Omental fat pad (tissue), 4 donors: ENCODE data around the gene AGBL1. TPM values are rescaled to one million over a fixed set of nuclear protein-coding genes. Genes with fewer than 3 reads are reported as not detected.

Experiments used
- ATAC-seq: fragments of 150-250 bp; one replicate; pipeline ENCODE4 v1.9.1; 2016; ENCODE audit warnings: mild to moderate bottlenecking, moderate library complexity; ENCODE audit not compliant: low FRiP score
- DNase-seq: peaks from one replicate; pipeline ENCODE4 v3.0.0-alpha.2; 2019; ENCODE audit warnings: low spot score
- total RNA-seq, 4 donors: library from RNA; depleted of rRNA; stranded (reverse); fragments of >200 nt; gene quantifications; one replicate each; pipeline ENCODE4 v1.1.0, GENCODE V29; 2016
- TF ChIP-seq, protein P1 (sequence below), 3 donors: fragments of 450-650 bp; IDR thresholded peaks; one replicate each; pipeline ENCODE4 v1.5.1; 2016 to 2017; ENCODE audit warnings: antibody characterized with exemption in 3 of 3, mild to moderate bottlenecking in 3 of 3, moderate library complexity in 2 of 3

The AGBL1 gene
- total RNA-seq, 4 donors from 2014 or later, result not detected

DNA sequence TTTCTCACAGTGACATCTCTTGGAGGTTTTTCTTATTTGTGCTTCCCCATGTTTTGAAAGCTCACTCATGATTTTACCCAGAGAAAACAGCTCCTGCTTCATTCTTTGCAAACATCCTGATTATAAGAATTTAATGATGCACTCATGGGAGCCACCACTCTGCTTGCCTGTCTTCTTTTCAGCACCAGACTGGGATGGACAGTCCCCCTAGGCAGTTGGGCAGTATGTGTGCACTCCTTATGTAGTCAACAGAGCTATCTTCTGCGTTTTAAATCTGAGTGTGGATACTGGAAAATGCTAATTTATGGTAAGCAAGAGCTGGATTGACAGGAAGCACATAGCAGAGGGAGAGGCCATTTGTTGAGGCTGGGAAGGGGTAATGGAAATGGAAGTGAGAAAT lies 276.1 kb downstream of the AGBL1 start:
- DNase-seq (no peak), ATAC-seq (no peak)
- TF ChIP-seq, protein P1, sequence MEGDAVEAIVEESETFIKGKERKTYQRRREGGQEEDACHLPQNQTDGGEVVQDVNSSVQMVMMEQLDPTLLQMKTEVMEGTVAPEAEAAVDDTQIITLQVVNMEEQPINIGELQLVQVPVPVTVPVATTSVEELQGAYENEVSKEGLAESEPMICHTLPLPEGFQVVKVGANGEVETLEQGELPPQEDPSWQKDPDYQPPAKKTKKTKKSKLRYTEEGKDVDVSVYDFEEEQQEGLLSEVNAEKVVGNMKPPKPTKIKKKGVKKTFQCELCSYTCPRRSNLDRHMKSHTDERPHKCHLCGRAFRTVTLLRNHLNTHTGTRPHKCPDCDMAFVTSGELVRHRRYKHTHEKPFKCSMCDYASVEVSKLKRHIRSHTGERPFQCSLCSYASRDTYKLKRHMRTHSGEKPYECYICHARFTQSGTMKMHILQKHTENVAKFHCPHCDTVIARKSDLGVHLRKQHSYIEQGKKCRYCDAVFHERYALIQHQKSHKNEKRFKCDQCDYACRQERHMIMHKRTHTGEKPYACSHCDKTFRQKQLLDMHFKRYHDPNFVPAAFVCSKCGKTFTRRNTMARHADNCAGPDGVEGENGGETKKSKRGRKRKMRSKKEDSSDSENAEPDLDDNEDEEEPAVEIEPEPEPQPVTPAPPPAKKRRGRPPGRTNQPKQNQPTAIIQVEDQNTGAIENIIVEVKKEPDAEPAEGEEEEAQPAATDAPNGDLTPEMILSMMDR (IDR thresholded peaks at IDR 0.05), result no peak

DNA sequence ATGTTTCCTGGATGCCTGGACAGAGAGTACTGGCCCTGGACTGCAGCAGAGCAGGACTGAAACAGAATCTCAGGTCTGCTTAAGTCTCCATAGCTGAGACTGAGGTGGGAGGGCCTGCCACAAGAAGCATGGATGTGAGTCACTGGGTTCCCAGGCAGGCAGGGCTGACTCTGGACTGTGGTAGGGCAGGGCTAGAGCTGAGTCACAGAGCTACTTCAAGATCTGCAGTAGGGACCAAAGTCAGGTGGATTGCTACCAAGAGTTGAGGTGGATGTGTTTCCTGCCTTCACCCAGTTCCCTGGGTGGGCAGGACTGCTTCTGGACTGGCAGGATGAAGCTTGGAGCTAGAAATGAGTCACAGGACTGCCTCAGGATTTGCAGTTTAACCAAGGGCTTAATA lies 282.9 kb downstream of the AGBL1 start:
- DNase-seq, result no peak
- TF ChIP-seq, protein P1 (IDR thresholded peaks at IDR 0.05), result no peak
- ATAC-seq, result no peak

DNA sequence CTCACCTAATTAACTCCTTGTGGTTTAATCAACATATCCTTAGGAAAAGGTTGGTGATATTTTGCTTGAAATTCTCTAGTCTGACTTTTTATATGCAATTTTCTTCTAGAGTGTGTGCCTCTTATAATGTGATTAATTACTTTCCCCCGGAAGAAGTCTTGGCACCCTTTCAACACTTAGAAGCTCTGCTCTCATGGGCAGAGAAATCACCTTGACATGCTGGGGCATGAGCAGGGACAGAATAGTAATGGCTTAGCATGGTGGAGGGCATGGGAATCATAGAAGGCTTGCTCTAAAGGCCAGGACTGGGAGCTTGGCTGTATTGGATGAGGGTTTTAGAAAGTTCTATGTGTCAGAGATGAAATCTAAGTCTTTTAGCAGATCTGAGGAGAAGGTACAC lies 293.5 kb downstream of the AGBL1 start:
- ATAC-seq, result no peak
- TF ChIP-seq, protein P1 (IDR thresholded peaks at IDR 0.05), result no peak
- DNase-seq, result no peak

DNA sequence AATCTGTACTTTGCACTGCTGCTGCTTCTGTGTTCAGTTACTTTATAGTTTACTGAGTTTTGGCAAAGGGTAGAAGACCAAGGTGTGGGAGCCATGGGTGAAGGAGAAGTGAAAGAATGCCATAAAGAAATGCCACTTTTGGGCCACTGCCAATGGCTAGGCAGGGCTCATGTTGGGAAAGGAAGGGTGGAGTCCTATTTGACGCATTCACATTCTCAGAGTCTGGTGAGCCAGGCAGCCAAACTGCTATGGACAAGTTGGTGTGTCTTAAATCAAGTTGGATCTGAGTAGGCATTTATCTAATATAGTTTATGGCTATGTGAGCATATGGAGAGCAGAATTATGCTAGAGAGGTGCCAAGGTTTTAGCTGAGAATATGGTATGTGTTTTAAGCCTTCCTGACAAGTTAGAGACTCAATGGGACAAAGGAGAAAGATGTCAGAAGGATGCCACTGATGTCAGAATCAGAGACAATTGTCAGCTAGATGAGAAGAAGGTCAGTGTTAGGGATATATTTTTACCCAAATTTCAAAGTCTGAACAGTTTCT lies 296.1 kb downstream of the AGBL1 start:
- TF ChIP-seq, protein P1 (IDR thresholded peaks at IDR 0.05), result no peak
- ATAC-seq, result no peak
- DNase-seq, result no peak

DNA sequence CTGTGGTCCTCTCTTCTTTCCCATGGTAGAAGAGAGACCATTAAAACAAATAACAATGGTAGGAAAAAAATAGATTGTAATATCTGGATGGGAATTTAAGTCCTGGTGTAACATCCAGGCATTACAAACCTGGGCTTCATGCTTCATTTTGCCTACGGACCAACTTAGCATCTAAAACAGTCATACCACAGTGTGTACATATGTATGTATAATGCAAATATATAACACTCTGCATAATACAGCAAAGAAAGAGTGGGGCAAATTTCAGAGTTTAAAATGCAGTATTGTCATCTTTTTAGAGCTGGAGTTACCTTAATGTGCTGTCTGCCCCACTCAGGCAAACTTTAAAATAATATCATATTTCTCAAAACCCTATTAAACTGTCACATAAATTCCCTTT lies 298.2 kb downstream of the AGBL1 start:
- TF ChIP-seq, protein P1 (IDR thresholded peaks at IDR 0.05), result no peak
- no peak for ATAC-seq
- no peak for DNase-seq

DNA sequence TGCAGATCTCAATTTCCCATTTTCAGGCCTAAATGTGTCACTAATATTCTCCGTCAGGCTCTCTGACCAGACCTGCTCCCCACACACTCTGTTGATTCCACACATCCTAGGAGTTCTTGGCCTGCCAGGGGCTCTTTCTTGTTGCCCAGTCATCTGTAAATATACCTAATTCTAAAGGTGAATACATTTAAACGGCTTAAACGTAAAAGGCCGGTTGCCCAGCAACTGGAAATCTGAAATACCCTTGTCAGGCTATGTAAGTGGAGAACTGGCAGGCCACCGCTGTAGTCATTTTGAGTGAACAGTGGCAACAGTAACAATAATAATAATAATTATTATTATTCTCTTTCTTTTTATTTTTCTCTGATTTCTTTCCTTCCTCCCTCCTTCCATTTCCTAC lies 302.7 kb downstream of the AGBL1 start:
- TF ChIP-seq, protein P1 (IDR thresholded peaks at IDR 0.05), result no peak
- no peak for DNase-seq
- no peak for ATAC-seq

DNA sequence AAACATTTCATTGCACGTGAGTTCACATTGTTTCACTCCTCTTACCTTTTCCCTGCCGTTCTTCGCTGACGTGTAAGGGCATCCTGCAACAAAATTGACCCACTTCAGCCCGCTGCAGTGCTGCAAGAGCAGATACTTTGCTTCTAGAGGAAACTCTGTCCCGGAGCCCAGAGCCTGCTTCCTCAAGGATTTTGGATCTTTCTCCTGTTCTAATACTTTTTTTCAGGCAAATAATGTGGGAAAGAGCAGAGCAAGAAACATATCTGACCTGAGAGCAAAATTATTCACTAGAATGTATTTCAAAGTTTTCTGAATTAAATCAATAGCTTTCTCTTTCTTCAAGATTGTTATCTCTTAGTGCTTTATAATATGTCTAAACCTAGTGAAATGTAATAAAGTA lies 303.9 kb downstream of the AGBL1 start:
- ATAC-seq, result no peak
- TF ChIP-seq, protein P1 (IDR thresholded peaks at IDR 0.05), result no peak
- no peak for DNase-seq
